Ishikawa (cell line): ENCODE measurements around the gene KCNQ5.

Source experiments
- CEBPB ChIP-seq: IDR thresholded peaks from 2 replicates; pipeline ENCODE4 v1.6.1; 2012
- CREB1 ChIP-seq: IDR thresholded peaks from 2 replicates; pipeline ENCODE4 v1.6.1; 2012; ENCODE audit warnings: low read depth
- EGR1 ChIP-seq: IDR thresholded peaks from 2 replicates; pipeline ENCODE4 v1.6.1; 2012
- EP300 ChIP-seq: IDR thresholded peaks from 2 replicates; pipeline ENCODE4 v1.6.1; 2012; ENCODE audit warnings: borderline replicate concordance
- FOXM1 ChIP-seq: IDR thresholded peaks from 2 replicates; pipeline ENCODE4 v1.6.1; 2012; ENCODE audit warnings: low read depth, borderline replicate concordance
- MAX ChIP-seq: IDR thresholded peaks from 2 replicates; pipeline ENCODE4 v1.6.1; 2012
- NFIC ChIP-seq: IDR thresholded peaks from 2 replicates; pipeline ENCODE4 v1.6.1; 2012
- RAD21 ChIP-seq: IDR thresholded peaks from 2 replicates; pipeline ENCODE4 v1.6.1; 2012; ENCODE audit warnings: low read depth
- REST ChIP-seq: IDR thresholded peaks from 2 replicates; pipeline ENCODE4 v1.6.1; 2012; ENCODE audit warnings: low read depth, mild to moderate bottlenecking
- TAF1 ChIP-seq: IDR thresholded peaks from 2 replicates; pipeline ENCODE4 v1.6.1; 2012; ENCODE audit warnings: low read depth, mild to moderate bottlenecking
- TCF12 ChIP-seq: IDR thresholded peaks from 2 replicates; pipeline ENCODE4 v1.6.1; 2012; ENCODE audit warnings: low read depth
- TEAD4 ChIP-seq: IDR thresholded peaks from 2 replicates; pipeline ENCODE4 v1.6.1; 2012
- USF1 ChIP-seq: IDR thresholded peaks from 2 replicates; pipeline ENCODE4 v1.6.1; 2012
- YY1 ChIP-seq: IDR thresholded peaks from 2 replicates; pipeline ENCODE4 v1.6.1; 2012; ENCODE audit warnings: low read depth
- ZBTB7A ChIP-seq: IDR thresholded peaks from 2 replicates; pipeline ENCODE4 v1.6.1; 2012; ENCODE audit warnings: low read depth

The KCNQ5 gene

GRCh38 chr6:73225396-73225795 lies 603.5 kb downstream of the KCNQ5 start, which contains the start of gene KHDC1L:
Gene KHDC1L, minus strand, starts transcription at chr6:73225496. Its CDS starts 88 bp downstream, at chr6:73225408.
- TF ChIP-seq YY1 (no peak), FOXM1 (no peak), TAF1 (no peak), EP300 (no peak), ZBTB7A (no peak), NFIC (no peak), TCF12 (no peak), REST (no peak)

GRCh38 chr6:73227606-73228255 lies 605.9 kb downstream of the KCNQ5 start:
- TF ChIP-seq CEBPB (no peak), NFIC (no peak), TCF12 (no peak), USF1 (no peak)

- TF ChIP-seq TAF1 (no peak), FOXM1 (no peak), ZBTB7A (no peak), MAX (no peak), YY1 (no peak), TEAD4 (no peak), EP300 (no peak), USF1 (no peak), CEBPB (no peak), EGR1 (no peak), NFIC (no peak)
Observed at GRCh38 chr6:73231986-73232391, 610.1 kb downstream of the KCNQ5 start.

GRCh38 chr6:73233048-73233447 lies 611.2 kb downstream of the KCNQ5 start:
- TF ChIP-seq EP300 (no peak), REST (no peak), TAF1 (no peak), CEBPB (no peak), USF1 (no peak), ZBTB7A (no peak), TEAD4 (no peak), MAX (no peak), YY1 (no peak), TCF12 (no peak), NFIC (no peak), FOXM1 (no peak), RAD21 (no peak), EGR1 (no peak), CREB1 (no peak)

- TF ChIP-seq EGR1 (no peak), RAD21 (no peak), CREB1 (no peak), TCF12 (no peak), USF1 (no peak), ZBTB7A (no peak), TEAD4 (no peak), REST (no peak), NFIC (no peak), FOXM1 (no peak), TAF1 (no peak), CEBPB (no peak), EP300 (no peak), YY1 (no peak), MAX (no peak)
Observed at GRCh38 chr6:73234733-73235132, 612.9 kb downstream of the KCNQ5 start.
